Breast epithelium (tissue), 3 donors: Measurements from ENCODE around the gene OR8B8.

Experiments
- POLR2A ChIP-seq: fragments of 450-650 bp; IDR thresholded peaks from one replicate; pipeline ENCODE4 v1.6.1; 2016; ENCODE audit warnings: antibody characterized with exemption, mild to moderate bottlenecking, moderate library complexity
- POLR2AphosphoS5 ChIP-seq, 3 donors: sonication (generic); formaldehyde crosslinking; IDR thresholded peaks; one replicate each; pipeline ENCODE4 v1.6.1; 2017; ENCODE audit warnings: antibody characterized with exemption in 3 of 3

DNA sequence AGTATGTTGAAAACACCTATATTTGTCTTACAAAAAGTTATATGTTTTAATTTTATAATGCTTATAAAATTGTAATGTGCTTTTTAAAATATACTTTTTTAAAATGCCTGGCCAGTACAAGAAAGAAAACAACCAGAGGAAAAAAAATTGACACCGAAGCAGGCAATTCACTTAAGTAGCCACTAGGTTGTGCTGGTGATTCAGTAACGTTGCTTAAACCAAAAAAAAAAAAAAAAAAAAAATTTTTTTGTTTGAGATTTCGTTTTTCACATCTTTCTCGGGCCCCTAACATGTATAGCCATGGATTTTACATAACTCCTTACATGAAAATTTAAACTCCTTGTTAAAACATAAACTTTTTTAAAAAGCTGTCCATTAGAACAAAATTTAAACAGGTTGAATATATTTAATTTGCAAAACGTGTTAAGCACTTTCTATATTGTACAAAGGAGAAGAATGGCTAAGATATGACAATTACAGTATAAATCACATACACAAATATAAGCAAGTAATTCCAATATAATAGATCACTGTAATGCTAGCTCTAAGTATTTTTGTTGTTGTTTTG, 30.1 kb downstream of the OR8B8 start:
- TF ChIP-seq POLR2AphosphoS5 (IDR thresholded peaks at IDR 0.05) (no peak), POLR2A (no peak)
